HG03342 (cell line): ENCODE data around the gene CABLES1.

Experiments
- ATAC-seq: cut with Tn5 transposase; IDR thresholded peaks from one replicate; pipeline ENCODE4 v1.9.1; 2021; ENCODE audit warnings: mild to moderate bottlenecking, moderate library complexity; ENCODE audit not compliant: unreplicated experiment

CABLES1 gene

GRCh38 chr18:23211146-23211545, 75.9 kb downstream of the CABLES1 start:
- no peak for ATAC-seq

GRCh38 chr18:23212161-23212560, 76.9 kb downstream of the CABLES1 start:
- ATAC-seq = no peak

- no peak for ATAC-seq
These were observed 77.9 kb downstream of the CABLES1 start for GRCh38 chr18:23213200-23213599.

- ATAC-seq = no peak
These were observed 82.5 kb downstream of the CABLES1 start for GRCh38 chr18:23217781-23218180.

GRCh38 chr18:23220355-23220754, 85.1 kb downstream of the CABLES1 start:
- ATAC-seq = no peak

- ATAC-seq = no peak
These were observed 88.4 kb downstream of the CABLES1 start for GRCh38 chr18:23223641-23224040.

- ATAC-seq = no peak
These were observed 90.2 kb downstream of the CABLES1 start for GRCh38 chr18:23225503-23225902.

GRCh38 chr18:23226391-23226790, 91.1 kb downstream of the CABLES1 start:
- no peak for ATAC-seq

- no peak for ATAC-seq
These were observed 91.8 kb downstream of the CABLES1 start for GRCh38 chr18:23226930-23227725.

GRCh38 chr18:23227726-23228070, 92.4 kb downstream of the CABLES1 start:
- ATAC-seq = no peak

- peak; percentile 38 for ATAC-seq
These were observed 93.1 kb downstream of the CABLES1 start for GRCh38 chr18:23228102-23229061.

- ATAC-seq = no peak
These were observed 94.2 kb downstream of the CABLES1 start for GRCh38 chr18:23229472-23229871.

GRCh38 chr18:23230686-23231085, 95.4 kb downstream of the CABLES1 start:
- no peak for ATAC-seq

GRCh38 chr18:23231340-23232021, 96.2 kb downstream of the CABLES1 start:
- peak; percentile 87 for ATAC-seq

GRCh38 chr18:23232331-23232730, 97.0 kb downstream of the CABLES1 start:
- no peak for ATAC-seq

- ATAC-seq = no peak
These were observed 99.3 kb downstream of the CABLES1 start for GRCh38 chr18:23234619-23235018.

- ATAC-seq = no peak
These were observed 100.1 kb downstream of the CABLES1 start for GRCh38 chr18:23235336-23235735.

GRCh38 chr18:23235860-23236259, 100.6 kb downstream of the CABLES1 start:
- no peak for ATAC-seq

GRCh38 chr18:23236876-23237468, 101.7 kb downstream of the CABLES1 start:
- no peak for ATAC-seq

GRCh38 chr18:23237524-23238151, 102.4 kb downstream of the CABLES1 start:
- peak; percentile 68 for ATAC-seq
